Measurements from ENCODE around the gene CDH16. TPM values are rescaled to one million over a fixed set of nuclear protein-coding genes. Genes with fewer than 3 reads are reported as not detected.
"Not testable (repeated sequence)": the region's sequence is repeated elsewhere in the genome, so short reads cannot be mapped to it uniquely, and the experiment has no call there.

The CDH16 gene
- total RNA-seq, 1 experiment from 2014 or later: not detected

DNA sequence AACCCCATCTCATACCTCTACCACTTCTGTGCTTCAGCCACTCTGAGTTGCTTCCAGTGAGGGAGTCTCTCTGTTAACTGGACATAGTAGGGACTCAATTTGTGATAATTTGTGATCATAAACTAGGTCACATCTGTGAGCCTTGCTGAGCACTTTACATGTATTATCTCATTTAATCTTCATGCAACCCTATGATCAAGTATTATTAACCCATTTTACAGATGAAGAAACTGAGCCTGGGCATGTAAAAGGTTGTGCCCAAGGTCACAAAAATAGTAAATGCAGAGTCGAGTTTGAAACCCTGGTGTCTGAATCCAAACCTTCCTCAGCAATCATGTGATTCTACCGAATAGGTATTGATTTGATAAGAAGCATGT, 19.8 kb downstream of the CDH16 start:
- POLR2A ChIA-PET: interaction anchor here (0.9 to 6.6 kb wide), 5 partner anchors 18 to 38 kb away, joined by 3 to 48 read pairs (median 4); partner anchors contain the start of genes CIAO2B and PDP2
- TF ChIP-seq, protein P1, sequence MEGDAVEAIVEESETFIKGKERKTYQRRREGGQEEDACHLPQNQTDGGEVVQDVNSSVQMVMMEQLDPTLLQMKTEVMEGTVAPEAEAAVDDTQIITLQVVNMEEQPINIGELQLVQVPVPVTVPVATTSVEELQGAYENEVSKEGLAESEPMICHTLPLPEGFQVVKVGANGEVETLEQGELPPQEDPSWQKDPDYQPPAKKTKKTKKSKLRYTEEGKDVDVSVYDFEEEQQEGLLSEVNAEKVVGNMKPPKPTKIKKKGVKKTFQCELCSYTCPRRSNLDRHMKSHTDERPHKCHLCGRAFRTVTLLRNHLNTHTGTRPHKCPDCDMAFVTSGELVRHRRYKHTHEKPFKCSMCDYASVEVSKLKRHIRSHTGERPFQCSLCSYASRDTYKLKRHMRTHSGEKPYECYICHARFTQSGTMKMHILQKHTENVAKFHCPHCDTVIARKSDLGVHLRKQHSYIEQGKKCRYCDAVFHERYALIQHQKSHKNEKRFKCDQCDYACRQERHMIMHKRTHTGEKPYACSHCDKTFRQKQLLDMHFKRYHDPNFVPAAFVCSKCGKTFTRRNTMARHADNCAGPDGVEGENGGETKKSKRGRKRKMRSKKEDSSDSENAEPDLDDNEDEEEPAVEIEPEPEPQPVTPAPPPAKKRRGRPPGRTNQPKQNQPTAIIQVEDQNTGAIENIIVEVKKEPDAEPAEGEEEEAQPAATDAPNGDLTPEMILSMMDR (IDR thresholded peaks at IDR 0.05; ENCODE audit: unreplicated experiment): no peak
- BruUV-seq (replicated peaks): no TSS peak
- Mint-ChIP-seq H3K9me3 (ENCODE audit: unreplicated experiment) (no peaks in the 10 kb centered on the region), H3K4me1 (ENCODE audit: insufficient read depth, unreplicated experiment) (peaks cover 36% of the 10 kb centered on the region), H3K27ac (ENCODE audit: low read depth, unreplicated experiment) (no peak overlapping the region), H3K4me3 (ENCODE audit: unreplicated experiment) (no peak overlapping the region), H3K27me3 (ENCODE audit: insufficient read depth, unreplicated experiment) (no peaks in the 10 kb centered on the region), H3K36me3 (ENCODE audit: insufficient read depth, unreplicated experiment) (peaks cover 6% of the 10 kb centered on the region)
- CTCF ChIA-PET: interaction anchor here (0.8 to 7.1 kb wide), 3 partner anchors 11 to 33 kb away, joined by 3 to 62 read pairs (median 3); partner anchors contain the start of gene RRAD
- DNase-seq (ENCODE audit: unreplicated experiment): no peak
- intact Hi-C loops (cut with micrococcal nuclease): loop anchor here (5.0 kb wide), 1 partner anchor 283 kb away; the partner anchor contains the start of gene MATCAP1

DNA sequence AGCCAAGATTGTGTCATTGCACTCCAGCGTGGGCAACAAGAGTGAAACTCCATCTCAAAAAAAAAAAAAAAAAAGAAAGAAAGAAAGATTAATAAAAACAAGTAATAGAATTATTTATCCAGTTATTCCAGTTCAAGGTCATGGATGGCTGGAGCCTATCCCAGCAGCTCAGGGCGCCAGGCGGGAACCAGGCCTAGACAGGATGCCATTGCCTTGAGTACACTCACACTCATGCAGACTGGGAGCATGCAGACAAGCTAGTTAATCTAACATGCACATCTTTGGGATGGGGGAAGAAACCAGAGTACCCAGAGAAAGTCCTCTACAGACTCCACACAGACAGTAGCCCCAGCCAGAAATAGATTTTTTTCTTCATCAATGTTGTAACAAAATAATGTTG, 20.5 kb downstream of the CDH16 start:
- no peak for DNase-seq (ENCODE audit: unreplicated experiment)
- TF ChIP-seq, protein P1 (IDR thresholded peaks at IDR 0.05; ENCODE audit: unreplicated experiment): no peak
- no TSS peak for BruUV-seq (replicated peaks)
- no peak overlapping the region for H3K27ac Mint-ChIP-seq (ENCODE audit: low read depth, unreplicated experiment)
- no peaks in the 10 kb centered on the region for H3K9me3 Mint-ChIP-seq (ENCODE audit: unreplicated experiment)
- intact Hi-C loops (cut with micrococcal nuclease): loop anchor here (5.0 kb wide), 1 partner anchor 284 kb away; the partner anchor contains the start of gene MATCAP1
- H3K27me3 Mint-ChIP-seq (ENCODE audit: insufficient read depth, unreplicated experiment): no peaks in the 10 kb centered on the region
- peaks cover 6% of the 10 kb centered on the region for H3K36me3 Mint-ChIP-seq (ENCODE audit: insufficient read depth, unreplicated experiment)
- ChIA-PET CTCF (interaction anchor here (0.6 to 7.1 kb wide), 6 partner anchors 10 to 59 kb away, joined by 3 to 62 read pairs (median 4); partner anchors contain the start of gene RRAD), POLR2A (interaction anchor here (0.9 to 6.6 kb wide), 5 partner anchors 17 to 38 kb away, joined by 3 to 48 read pairs (median 4); partner anchors contain the start of genes CIAO2B and PDP2)
- H3K4me3 Mint-ChIP-seq (ENCODE audit: unreplicated experiment): no peak overlapping the region
- H3K4me1 Mint-ChIP-seq (ENCODE audit: insufficient read depth, unreplicated experiment): peaks cover 36% of the 10 kb centered on the region

DNA sequence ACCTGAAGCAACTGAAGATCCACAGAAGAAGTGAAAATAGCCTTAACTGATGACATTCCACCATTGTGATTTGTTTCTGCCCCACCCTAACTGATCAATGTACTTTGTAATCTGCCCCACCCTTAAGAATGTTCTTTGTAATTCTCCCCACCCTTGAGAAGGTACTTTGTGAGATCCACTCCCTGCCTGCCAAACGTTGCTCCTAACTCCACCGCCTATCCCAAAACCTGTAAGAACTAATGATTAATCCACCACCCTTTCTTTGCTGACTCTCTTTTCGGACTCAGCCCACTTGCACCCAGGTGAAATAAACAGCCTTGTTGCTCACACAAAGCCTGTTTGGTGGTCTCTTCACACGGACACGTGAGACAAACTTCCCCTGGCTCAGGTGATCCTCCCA, 22.0 kb downstream of the CDH16 start:
- H3K9me3 Mint-ChIP-seq (ENCODE audit: unreplicated experiment); H3K36me3 Mint-ChIP-seq (ENCODE audit: insufficient read depth, unreplicated experiment); BruUV-seq (replicated peaks); DNase-seq (ENCODE audit: unreplicated experiment); H3K27me3 Mint-ChIP-seq (ENCODE audit: insufficient read depth, unreplicated experiment): not testable (repeated sequence)
- POLR2A ChIA-PET: interaction anchor here (0.6 to 6.6 kb wide), 11 partner anchors 15 to 279 kb away, joined by 3 to 48 read pairs (median 5); partner anchors contain the start of genes CES2, CIAO2B and PDP2
- intact Hi-C loops (cut with micrococcal nuclease): loop anchor here (5.0 kb wide), 1 partner anchor 286 kb away; the partner anchor contains the start of gene MATCAP1
- H3K4me3 Mint-ChIP-seq (ENCODE audit: unreplicated experiment): peak overlapping the region; percentile 39
- H3K27ac Mint-ChIP-seq (ENCODE audit: low read depth, unreplicated experiment): peak overlapping the region; percentile 92
- CTCF ChIA-PET: interaction anchor here (0.6 to 7.1 kb wide), 14 partner anchors 9 to 214 kb away, joined by 3 to 66 read pairs (median 22); partner anchors contain the start of genes CDH16, CIAO2B, PDP2 and RRAD
- H3K4me1 Mint-ChIP-seq (ENCODE audit: insufficient read depth, unreplicated experiment): peaks cover 36% of the 10 kb centered on the region

DNA sequence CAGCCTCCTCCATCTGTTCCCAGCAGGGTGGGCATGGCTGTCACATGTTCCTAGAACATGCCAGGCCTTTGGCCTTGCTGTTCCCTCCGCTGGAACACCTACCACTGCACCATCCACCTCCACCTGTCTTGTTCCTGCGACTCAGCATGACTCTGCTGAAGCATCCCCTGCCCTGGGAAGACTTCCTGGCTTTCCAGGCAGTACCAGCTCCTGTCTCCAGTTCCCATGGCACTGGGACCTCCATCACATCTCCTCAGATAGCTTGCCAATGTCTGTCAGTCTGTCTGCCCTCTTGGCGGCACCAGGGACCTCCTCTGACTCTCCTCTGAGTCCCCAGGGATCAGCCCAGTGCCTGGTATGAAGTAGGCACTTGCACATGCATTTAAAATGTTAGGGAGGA, 22.7 kb downstream of the CDH16 start:
- TF ChIP-seq, protein P1 (IDR thresholded peaks at IDR 0.05; ENCODE audit: unreplicated experiment): no peak
- H3K4me3 Mint-ChIP-seq (ENCODE audit: unreplicated experiment): no peak overlapping the region
- intact Hi-C loops (cut with micrococcal nuclease): loop anchor here (1.0 to 5.0 kb wide), 5 partner anchors 32 to 286 kb away; partner anchors contain the start of genes CES2 and MATCAP1
- no peak for DNase-seq (ENCODE audit: unreplicated experiment)
- no peaks in the 10 kb centered on the region for H3K9me3 Mint-ChIP-seq (ENCODE audit: unreplicated experiment)
- ChIA-PET CTCF (interaction anchor here (0.6 to 7.1 kb wide), 25 partner anchors 9 to 219 kb away, joined by 3 to 66 read pairs (median 7); partner anchors contain the start of genes CA7, CDH16, CIAO2B and PDP2), POLR2A (interaction anchor here (0.6 to 6.6 kb wide), 12 partner anchors 15 to 280 kb away, joined by 3 to 48 read pairs (median 6); partner anchors contain the start of genes CES2, CIAO2B and PDP2)
- BruUV-seq (replicated peaks): no TSS peak
- H3K36me3 Mint-ChIP-seq (ENCODE audit: insufficient read depth, unreplicated experiment): peaks cover 6% of the 10 kb centered on the region
- no peaks in the 10 kb centered on the region for H3K27me3 Mint-ChIP-seq (ENCODE audit: insufficient read depth, unreplicated experiment)
- H3K4me1 Mint-ChIP-seq (ENCODE audit: insufficient read depth, unreplicated experiment): peaks cover 34% of the 10 kb centered on the region
- peak overlapping the region; percentile 92 for H3K27ac Mint-ChIP-seq (ENCODE audit: low read depth, unreplicated experiment)

Measured in MCF 10A (cell line).